Posterior vena cava (tissue), 2 donors: Measurements from ENCODE around the gene SEMA4B. TPM values are rescaled to one million over a fixed set of nuclear protein-coding genes. Genes with fewer than 3 reads are reported as not detected.
"Not testable (repeated sequence)": the region's sequence is repeated elsewhere in the genome, so short reads cannot be mapped to it uniquely, and the experiment has no call there.

Experiments used
- DNase-seq: peaks from one replicate; pipeline ENCODE4 v3.0.0-alpha.2; 2020; ENCODE audit warnings: low spot score
- intact Hi-C, 2 donors: fragments of 100-400 bp; cut with DNase I; formaldehyde crosslinking; loops; one replicate each; pipeline versions ENCODE4 v1.14.1 to v1.14.2; 2022 to 2023
- total RNA-seq, 2 donors: library from RNA; stranded (reverse); fragmentation: NEBNext Ultra II Directional; extraction: Animal tissue kit (Norgen Biotek cat#: 25700); gene quantifications; one replicate each; pipeline ENCODE4 v1.2.1, GENCODE V29; 2021
- donor health status: DM: yes; HTN: yes; CAD: no.
- donor health status: DM: yes; HTN: yes; CAD: no.

The SEMA4B gene
- total RNA-seq, 2 donors from 2014 or later, result 21.1 to 22.7 TPM

DNA sequence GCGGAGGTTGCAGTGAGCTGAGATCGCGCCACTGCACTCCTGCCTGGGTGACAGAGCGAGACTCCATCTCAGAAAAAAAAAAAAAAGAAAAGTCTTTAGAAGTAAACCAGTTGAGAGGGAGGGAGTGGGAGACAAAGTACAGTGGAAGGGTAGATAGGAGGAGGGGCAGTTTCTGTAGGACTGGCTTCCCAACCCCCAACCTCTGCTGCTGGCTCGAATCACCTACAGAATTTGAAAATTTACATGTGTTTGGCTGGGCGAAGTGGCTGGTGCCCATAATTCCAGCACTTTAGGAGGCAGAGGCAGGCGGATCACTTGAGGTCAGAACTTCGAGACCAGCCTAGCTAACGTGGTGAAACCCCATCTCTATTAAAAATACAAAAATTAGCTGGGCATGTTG lies 24.1 kb upstream of the SEMA4B start:
- DNase-seq, result no peak
- intact Hi-C loops, result no loop called here

DNA sequence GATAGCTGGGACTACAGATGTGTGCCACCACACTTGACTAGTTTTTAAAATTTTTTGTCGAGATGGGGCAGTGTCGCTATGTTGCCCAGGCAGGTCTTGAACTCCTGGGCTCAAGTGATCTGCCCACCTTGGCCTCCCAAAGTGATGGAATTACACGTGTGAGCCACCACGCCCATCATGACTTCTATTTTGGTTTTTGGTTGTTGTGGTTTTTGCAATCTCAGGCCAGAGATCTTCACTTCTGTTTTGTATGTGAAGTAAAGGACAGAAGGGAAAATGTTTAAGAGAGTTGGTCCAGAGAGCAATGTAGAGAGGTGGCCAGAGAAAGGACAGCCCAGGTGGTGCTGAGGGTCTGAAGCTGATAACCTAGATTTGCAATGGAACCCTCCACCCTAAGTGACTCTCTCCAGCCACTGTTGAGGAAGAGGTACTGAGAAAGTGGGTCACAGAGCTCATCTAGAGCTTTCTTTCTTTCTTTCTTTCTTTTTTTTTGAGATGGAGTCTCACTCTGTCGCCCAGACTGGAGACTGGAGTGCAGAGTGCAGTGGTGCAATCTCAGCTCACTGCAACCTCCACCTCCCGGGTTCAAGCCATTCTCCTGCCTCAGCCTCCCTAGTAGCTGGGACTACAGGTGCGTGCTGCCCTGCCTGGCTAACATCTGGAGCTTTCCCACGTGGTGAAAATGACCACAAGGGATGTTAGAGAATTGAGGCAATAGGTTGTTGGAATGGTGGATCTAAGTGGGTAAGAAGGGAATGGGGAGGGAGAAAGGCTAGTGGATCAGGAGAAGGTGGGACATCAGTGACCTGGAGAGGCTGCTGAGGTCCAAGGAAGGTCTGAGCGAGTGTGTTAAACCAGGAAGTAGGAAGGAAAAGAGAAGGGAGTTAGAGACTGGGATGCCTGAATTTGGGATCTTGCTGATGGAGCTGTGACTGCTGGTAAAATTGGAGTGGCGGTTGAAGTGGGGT lies 22.4 kb upstream of the SEMA4B start:
- DNase-seq, result no peak
- intact Hi-C loops, result no loop called here

DNA sequence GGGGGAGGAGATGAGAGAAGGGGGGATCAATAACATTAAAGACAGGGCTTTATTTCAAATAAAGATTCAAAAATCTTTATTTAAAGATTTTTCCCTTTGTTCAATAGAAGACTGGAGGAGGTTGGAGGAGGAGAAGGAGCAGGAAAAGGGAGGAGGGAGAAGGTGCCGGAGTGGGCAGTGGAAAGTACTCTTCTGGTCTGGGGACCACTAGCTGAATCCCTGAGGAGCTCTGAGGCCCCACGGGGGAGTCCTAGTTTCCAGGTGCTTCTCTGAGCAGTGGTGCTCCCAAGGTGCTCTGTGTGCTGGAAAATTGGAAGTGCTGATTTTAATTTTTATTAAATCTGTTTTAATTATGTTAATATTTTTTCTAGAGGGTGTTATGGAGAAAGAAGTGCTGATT lies 19.4 kb upstream of the SEMA4B start:
- DNase-seq, result no peak
- intact Hi-C loops, result no loop called here

- DNase-seq, result peak; percentile 89
- intact Hi-C loops, result no loop called here
Observed at GRCh38 chr15:90184119-90184785, 16.9 kb upstream of the SEMA4B start.

GRCh38 chr15:90184786-90185704 lies 16.1 kb upstream of the SEMA4B start:
- intact Hi-C loops, result no loop called here
- peak; percentile 92 for DNase-seq

- intact Hi-C loops, result no loop called here
- DNase-seq, result no peak
Observed at GRCh38 chr15:90187257-90187868, 13.8 kb upstream of the SEMA4B start.

GRCh38 chr15:90188065-90188464 lies 13.1 kb upstream of the SEMA4B start:
- DNase-seq, intact Hi-C loops: not testable (repeated sequence)

DNA sequence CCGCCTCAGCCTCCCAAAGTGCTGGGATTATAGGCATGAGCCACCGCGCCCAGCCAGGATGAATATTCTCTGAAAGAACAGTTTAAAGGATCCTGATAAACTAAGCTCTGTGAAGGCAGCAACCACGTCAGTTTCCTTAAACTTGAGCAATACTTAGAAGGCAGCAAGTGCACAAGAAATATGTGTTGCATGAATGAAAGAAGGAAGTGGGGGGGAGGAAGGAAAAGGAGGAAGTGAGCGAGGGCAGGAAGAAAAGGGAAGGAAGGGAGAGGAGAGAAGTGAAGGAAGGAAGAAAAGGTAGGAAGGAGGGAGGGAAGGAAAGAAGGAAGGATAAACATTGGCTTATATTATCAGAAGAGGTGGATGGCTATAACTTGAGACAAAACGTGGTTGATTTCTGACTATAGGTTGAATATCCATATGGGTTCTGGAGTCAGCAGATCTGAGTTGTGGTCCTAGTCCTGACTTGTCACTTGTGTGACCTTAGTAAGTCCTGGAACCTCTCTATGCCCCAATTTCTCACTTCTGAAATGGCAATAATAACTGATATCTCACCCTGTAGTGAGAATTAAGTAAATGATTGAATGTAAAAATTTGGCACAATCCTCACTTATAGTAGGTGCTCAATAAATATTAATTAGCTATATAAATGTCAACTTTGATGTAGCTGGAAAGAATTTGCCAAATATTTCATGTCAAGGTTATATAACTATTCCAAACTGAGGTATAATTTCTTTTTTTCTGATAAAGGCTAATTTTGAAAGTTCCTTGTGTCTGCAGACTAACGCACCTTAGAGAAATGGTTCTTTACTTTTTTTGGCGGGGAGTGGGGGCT lies 12.0 kb upstream of the SEMA4B start:
- intact Hi-C loops, result no loop called here
- DNase-seq, result no peak

GRCh38 chr15:90189781-90190467 lies 11.2 kb upstream of the SEMA4B start:
- DNase-seq, result no peak
- intact Hi-C loops, result no loop called here

DNA sequence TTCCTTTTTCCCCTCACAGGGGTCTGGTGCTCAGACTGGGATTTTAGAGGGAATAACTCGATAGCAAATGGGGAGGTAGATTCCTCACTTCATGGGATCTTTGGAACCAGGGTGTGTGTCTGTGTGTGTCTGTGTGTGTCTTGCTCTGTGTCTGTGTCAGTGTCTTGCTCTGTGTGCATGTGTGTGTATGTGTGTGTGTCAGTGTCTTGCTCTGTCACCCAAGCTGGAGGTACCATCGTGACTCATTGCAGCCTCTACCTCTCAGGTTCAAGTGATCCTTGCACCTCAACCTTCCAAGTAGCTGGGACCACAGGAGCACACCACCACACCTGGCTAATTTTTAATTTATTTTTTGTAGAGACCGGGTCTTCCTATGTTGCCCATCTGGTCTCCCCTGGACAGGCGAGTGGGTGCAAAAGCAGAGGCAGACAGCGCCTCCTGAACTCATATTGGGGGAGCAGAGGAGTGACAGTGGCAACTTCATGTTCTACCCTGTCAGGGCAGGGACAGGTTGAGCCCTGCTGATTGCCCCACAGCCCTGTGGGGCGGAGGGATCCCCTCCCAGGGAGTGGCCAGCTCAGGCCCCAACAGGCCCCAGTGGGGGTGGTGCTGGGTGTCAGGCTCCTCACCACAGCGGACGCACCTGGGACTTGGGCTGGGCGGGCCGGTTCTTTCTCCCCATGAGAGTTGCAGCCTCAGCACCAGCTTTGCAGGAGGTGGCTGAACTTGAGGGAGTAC lies 10.4 kb upstream of the SEMA4B start:
- no peak for DNase-seq
- intact Hi-C loops, result no loop called here

DNA sequence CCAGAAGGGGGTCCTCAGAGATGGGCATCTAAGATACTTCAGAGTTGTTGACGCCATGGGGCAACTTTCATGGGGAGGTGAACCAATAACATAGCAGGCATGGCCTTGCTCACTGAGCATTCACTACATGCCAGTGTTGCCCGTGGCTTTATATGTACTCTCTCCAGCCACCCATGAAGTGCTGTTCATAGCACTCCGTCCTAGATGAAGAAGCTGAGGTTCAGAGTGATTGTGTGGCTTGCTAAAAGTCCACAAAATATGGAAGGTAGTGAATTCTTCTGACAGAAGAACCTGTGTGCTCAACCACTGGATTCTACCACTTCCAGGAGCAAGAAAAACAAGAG lies 9.8 kb upstream of the SEMA4B start:
- no peak for DNase-seq
- intact Hi-C loops, result no loop called here

GRCh38 chr15:90191794-90192509 lies 9.2 kb upstream of the SEMA4B start:
- intact Hi-C loops, result no loop called here
- peak; percentile 88 for DNase-seq

DNA sequence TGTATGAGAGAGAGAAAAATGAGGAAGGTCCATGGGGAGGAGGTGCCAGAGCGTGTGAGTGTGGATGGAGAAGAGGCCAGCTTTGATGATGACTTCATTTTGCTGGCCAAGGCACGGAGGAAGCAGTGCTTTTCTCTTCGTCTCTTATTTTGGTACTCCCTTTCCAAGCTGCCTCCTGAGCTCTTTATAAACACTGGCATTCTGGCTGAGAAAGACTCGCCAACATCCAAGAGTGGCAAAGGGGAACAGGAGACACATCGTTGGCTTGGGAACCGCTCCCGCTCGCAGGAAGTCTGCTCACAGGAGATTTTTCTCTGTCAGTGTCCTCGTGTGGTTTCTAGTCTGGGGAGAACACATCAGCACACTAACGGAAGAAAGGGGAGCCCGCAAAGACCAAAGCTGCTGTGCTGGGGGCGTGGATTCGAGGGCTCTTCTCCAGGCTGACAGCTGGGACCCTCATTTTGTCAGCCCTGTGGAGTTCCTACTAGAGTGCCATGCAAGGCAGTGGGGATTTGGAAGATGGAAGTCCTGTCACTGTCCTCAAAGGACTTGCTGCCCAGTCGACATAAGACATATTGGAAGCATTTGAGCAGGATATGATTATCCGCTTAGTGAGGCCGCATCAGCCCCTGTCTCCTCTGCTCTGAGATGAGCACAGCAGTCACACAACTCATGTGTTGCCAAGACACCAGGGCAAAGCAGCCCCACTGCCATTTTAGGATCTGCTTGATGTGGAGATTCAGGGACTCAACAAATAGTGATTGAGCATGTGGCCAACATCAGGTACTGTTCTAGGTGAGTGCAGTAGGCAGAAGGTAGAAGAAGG lies 8.0 kb upstream of the SEMA4B start:
- DNase-seq, result no peak
- intact Hi-C loops, result no loop called here

DNA sequence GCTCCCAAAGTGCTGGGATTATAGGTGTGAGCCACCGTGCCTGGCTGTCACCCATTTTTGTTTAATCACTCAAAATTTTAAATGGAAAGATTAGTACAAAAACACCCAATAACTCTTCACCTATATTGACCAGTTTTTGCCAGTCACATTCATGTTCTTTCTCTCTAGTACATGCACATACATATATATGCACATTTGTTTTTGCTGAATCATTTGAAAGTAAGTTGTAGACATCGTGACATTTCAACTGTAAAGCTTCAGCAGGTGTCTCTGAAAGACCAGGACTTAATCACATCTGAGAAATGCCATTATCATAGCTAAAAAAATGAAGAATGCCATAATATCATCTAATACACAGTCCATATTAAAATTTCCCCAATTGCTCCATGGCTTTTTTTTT lies 6.5 kb upstream of the SEMA4B start:
- intact Hi-C loops, result no loop called here
- no peak for DNase-seq

- no peak for DNase-seq
- intact Hi-C loops, result loop anchor here in 1 of 2 donors (5.0 kb wide), 1 partner anchor 38 kb away; no protein-coding TSS in a partner anchor
Observed at GRCh38 chr15:90200534-90201129, 498 bp upstream of the SEMA4B start.
